AG09319 (cell line): Measurements from ENCODE around the gene SH3GL3.

ENCODE experiments used
- DNase-seq: peaks from one replicate; pipeline ENCODE4 v3.0.0-alpha.2; 2010; ENCODE audit warnings: low read depth; ENCODE audit errors: extremely low read depth
- CTCF ChIP-seq: IDR thresholded peaks from 2 replicates; pipeline ENCODE4 v1.5.1; 2011; ENCODE audit warnings: low read depth, mild to moderate bottlenecking, inconsistent platforms, low read length, moderate library complexity

SH3GL3 gene

GRCh38 chr15:83462026-83462425 is 14.9 kb downstream of the SH3GL3 start:
- DNase-seq = no peak
- no peak for TF ChIP-seq CTCF

GRCh38 chr15:83462953-83463433 is 15.9 kb downstream of the SH3GL3 start:
- DNase-seq = no peak
- TF ChIP-seq CTCF = no peak

- DNase-seq = no peak
- no peak for TF ChIP-seq CTCF
Measured at GRCh38 chr15:83470887-83471286, 23.7 kb downstream of the SH3GL3 start.

DNA sequence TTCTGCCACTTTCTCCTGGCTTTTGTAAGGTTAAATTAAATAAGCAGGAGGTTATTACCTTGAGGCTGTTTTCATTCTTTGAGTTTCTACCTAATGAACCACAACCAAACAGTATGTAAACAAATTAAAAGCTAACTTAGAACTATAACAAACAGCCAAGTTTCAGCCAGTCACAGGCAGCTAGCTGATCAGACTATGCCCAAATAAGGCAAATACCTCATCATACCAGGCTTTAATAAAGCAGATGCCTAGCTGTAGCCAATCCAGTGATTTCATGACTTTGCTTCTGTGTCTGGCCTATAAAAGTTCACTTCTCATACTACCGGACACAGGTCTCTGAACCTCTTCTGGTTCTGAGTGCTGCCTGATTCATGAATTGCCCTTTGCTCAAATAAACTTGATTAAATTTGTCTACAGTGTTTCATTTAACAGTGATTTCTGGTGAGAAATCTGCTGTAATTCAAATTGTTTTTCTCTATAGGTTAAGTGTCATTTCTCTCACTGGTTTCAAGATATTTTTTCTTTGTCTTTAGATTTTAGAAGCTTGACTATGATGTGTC is 24.2 kb downstream of the SH3GL3 start:
- TF ChIP-seq CTCF = no peak
- DNase-seq = no peak

- DNase-seq = no peak
- TF ChIP-seq CTCF = no peak
Measured at GRCh38 chr15:83472151-83472550, 25.0 kb downstream of the SH3GL3 start.

DNA sequence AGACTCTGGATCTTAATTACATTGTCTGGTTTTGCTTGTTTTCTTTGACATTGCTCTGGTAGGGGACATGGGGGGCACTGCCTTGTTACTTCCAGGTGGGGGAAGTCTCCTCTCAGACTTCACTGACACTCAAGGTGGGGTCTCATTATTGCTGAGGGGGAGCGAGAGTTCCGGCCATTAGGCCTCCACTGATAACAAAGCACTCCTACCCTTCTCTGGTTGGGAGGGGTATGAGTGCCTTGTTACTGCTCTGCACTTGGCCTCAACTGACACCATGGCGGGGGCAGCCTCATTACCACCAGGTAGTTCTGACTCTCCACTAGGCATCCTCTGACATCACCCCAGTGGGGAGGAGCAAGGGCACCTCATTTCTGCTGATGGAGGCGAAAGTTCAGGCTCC is 25.7 kb downstream of the SH3GL3 start:
- DNase-seq = no peak
- no peak for TF ChIP-seq CTCF

GRCh38 chr15:83474578-83474977 is 27.4 kb downstream of the SH3GL3 start:
- DNase-seq = no peak
- TF ChIP-seq CTCF = no peak
